Muscle of arm (tissue), 12 donors: ENCODE results near the gene MICALL1. TPM values are rescaled to one million over a fixed set of nuclear protein-coding genes. Genes with fewer than 3 reads are reported as not detected.

Experiments used
- DNase-seq: peaks from one replicate; pipeline ENCODE4 v3.0.0-alpha.2; 2013
- polyA plus RNA-seq, 12 donors: library from polyadenylated mRNA; unstranded; fragments of 120-200 nt; gene quantifications; one replicate each; pipeline ENCODE4 v1.2.1, GENCODE V29; 2013; ENCODE audit not compliant: insufficient read length in 12 of 12

Gene MICALL1
- polyA plus RNA-seq, 12 donors = 39.0 to 60.7 (median 43.8) TPM; not detected in 1

- DNase-seq = no peak
Measured at GRCh38 chr22:37898441-37899181, 7.5 kb upstream of the MICALL1 start.

DNA sequence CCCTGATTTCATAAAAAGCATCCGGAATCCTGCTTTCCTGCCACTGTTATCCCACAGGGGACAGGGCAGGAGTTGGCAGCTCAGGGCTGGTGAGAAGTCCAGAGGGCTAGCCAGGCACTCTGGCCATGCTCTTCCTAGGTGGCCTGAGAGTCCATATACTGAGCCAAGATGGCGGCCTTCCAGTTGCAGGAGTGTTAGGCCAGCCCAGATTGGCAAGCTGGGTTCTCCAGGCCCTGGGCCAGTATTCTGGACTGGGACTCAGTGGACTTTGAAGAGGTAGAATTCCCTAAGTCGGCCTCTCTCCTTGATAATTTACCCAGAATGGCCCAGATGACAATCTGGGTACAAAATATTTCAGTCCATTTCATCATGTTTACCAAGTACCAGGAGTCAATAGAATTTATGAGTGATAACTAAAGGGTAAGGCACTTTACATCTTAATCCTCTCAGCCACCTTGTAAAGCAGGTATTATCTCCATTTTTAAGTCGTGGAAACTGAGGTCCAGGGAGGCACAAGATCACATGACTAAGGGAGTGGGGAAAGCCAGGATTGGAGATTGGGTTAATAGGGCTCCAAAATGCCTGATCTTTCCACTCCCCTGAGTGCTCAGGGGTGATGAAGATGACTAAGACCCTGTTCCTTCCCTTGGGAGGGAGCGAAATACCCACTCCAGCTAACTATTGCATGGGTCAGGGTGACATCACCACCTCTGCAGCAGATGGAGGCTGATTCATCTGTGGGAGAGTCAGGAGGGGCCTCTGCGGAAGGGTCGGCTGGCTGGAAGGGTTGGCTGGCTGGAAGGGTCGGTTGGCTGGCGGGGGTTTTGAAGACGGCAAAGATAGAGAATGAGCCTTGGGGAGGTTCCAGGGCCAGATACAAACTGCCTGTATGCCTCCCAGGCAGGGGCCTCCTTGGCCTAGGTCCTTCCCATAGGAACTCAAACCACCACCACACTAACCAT is 1.2 kb upstream of the MICALL1 start:
- DNase-seq = no peak

DNA sequence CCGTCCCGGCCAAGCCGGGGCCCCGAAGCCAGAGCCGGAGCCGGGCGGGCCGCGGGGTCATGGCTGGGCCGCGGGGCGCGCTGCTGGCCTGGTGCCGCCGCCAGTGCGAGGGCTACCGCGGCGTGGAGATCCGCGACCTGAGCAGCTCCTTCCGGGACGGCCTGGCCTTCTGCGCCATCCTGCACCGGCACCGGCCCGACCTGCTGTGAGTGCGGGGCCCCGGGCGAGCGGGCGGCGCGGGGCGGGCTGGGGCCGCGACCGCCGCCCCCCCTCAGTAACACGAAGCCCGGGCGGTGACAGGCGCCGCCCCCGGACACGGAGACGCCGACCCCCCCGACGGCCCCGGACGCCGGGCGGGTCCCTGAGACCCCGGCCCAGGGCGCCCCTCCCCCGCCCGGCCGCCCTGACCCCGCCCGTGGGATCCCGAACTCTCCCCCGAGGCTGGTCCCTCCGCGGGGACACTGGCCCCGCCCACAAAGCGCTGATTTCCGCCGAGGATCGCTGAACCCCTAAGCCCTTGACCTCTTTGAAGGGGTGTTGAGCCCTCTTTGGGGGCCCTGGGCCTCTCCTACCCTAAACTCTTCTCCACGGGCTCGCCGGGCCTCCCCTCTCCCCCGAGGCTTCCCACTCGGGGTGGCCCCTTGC is 389 bp downstream of the MICALL1 start:
- no peak for DNase-seq

- DNase-seq = no peak
Measured at GRCh38 chr22:37907036-37907954, 1.2 kb downstream of the MICALL1 start.

- no peak for DNase-seq
Measured at GRCh38 chr22:37909766-37910165, 3.7 kb downstream of the MICALL1 start.

GRCh38 chr22:37910890-37911672 is 5.0 kb downstream of the MICALL1 start:
- DNase-seq = no peak

DNA sequence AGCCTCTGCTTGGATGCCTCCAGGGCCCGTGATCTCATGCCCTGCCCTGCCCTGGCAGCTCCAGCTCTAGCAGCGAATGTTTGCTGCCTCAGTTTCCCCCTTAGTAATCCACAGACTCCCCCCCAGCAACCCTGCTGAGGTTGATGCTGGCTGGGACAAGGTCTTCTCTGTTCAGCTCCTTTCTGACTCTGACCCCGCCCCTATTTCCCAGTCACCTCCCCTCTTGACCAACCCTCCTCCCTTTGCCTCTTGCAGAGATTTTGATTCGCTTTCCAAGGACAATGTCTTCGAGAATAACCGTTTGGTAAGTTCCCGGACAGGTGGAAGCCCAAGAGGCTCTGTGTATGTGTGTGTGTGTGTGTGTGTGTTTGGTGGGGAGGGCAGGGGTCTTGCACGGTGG is 5.6 kb downstream of the MICALL1 start:
- DNase-seq = no peak

GRCh38 chr22:37912171-37912570 is 6.1 kb downstream of the MICALL1 start:
- no peak for DNase-seq

GRCh38 chr22:37913233-37913721 is 7.2 kb downstream of the MICALL1 start:
- DNase-seq = no peak

DNA sequence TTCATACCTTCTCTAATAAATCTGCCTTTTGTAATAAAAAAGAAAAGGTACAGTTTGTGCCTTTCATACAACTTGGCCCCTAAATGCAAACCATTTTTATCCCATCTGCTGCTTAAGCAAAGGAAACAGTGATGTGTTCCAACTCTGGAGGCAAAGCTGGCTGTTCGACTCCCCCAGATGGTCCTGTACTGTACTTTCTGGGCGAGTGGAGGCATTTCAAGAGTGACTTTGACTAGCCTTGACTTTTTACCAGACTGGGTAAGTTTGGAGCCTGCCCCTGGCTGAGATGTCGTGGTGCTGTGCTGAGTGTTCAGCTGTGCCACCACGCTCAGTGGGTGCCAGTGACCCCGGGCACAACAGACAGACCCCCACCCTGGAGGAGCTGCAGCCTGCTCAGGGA is 10.2 kb downstream of the MICALL1 start:
- DNase-seq = no peak

DNA sequence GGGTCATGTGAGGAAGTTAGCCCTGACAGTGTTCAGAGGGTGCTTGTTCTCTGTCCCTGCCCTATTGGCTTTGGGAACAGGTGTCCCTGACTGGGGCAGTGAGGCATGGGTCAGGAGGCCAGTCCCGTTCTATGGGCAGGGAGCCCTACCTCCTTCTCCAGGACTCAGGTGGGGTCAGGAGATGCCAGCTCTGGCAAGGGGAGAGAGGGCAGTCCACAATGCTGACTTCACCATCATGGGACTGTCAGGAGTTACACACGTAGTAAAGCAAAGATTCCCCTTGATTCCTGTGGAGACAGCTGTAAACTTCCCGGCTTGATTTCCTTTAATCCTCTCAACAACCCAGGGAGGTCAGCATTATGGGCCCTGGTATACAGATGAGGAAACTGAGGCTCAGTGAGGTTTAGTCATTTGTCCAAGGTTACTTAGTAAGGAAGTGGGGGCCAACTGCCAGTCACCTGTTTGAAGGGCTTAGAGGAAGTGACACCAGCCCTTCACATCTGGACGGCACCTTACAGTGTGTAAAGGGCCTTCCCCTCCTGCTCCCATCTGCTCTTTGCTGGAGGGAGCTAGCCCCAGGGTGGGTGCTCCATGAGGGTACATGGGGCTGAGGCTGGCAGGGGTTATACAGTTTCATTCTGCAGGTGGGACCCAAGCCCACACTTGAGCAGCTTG is 11.9 kb downstream of the MICALL1 start:
- no peak for DNase-seq

GRCh38 chr22:37918580-37919270 is 12.6 kb downstream of the MICALL1 start:
- DNase-seq = no peak

- no peak for DNase-seq
Measured at GRCh38 chr22:37920126-37920525, 14.0 kb downstream of the MICALL1 start.

DNA sequence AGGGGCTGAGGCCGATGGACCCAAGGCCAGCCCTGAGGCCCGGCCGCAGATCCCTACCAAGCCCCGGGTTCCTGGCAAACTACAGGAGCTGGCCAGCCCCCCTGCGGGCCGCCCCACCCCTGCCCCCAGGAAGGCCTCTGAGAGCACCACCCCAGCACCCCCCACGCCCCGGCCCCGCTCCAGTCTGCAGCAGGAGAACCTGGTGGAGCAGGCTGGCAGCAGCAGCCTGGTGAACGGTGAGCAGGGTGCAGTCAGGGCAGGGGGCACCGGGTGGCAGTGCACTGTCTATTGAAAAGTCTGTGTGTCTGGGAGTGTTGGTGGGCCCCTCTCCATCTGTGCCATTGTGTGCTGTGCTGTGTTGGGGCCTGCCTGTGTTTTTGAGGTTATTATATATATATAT is 16.1 kb downstream of the MICALL1 start:
- DNase-seq = no peak

GRCh38 chr22:37923927-37924326 is 17.8 kb downstream of the MICALL1 start:
- no peak for DNase-seq

- no peak for DNase-seq
Measured at GRCh38 chr22:37924386-37925065, 18.4 kb downstream of the MICALL1 start.

DNA sequence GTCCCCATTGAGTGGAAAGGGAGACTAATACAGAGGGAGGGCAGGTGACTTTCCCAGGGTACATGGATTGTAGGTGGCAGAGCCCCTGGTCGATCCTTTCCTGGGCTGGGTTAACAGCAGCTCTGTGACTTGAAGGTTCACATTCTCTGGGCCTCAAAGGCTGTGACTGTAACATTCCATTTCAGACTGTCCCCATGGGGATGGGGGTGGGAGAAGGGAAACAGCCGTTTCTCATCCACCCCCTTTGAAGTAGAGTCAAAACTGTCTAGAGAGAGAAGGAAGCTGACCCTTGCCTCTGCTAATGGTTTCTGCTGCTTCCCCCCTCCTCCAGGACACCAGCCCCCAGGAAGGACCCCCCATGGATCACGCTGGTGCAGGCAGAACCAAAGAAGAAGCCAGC is 19.2 kb downstream of the MICALL1 start:
- no peak for DNase-seq

GRCh38 chr22:37925767-37926166 is 19.7 kb downstream of the MICALL1 start:
- DNase-seq = no peak
